Left forelimb (tissue), 1 donor: ENCODE measurements around the gene NLK.
"Not testable (repeated sequence)": the region's sequence is repeated elsewhere in the genome, so short reads cannot be mapped to it uniquely, and the experiment has no call there.

ENCODE experiments used
- DNase-seq: peaks from one replicate; pipeline ENCODE4 v3.0.0-alpha.2; 2018; ENCODE audit warnings: low spot score

The NLK gene

DNA sequence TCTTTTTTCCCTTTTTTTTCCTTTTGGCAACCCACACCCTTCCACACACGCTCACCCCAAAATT is at the start of gene NLK:
NLK (plus strand) TSS at position 21 of the 64 bp plus-strand sequence. CDS start 197 bp downstream, outside the sequence.
- DNase-seq, result no peak

DNA sequence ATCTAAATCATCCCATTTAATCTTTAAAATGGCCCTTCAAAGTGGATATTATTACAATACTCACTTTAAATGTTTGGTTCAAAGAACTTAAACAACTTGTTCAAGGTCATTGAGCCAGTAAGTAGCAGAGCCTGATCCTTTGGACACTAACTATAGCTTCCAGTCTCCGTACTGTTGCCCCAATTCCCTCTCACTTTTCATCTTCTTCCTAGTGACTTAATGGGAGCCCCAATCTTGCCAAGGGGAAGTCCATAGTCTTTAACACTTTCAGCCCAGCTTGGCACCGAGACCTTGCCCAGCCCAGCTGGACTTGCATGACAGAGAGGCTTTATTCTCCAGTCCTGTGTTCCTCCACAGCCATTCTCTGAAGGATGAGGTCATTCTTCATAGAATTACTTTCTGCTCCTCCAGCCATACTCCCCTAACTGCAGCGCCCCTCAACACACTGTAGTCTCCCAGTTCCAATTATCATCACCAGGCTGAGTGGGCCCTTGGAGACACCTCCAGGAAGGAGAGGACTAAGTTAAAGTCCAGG is 49.2 kb upstream of the NLK start:
- no peak for DNase-seq

DNA sequence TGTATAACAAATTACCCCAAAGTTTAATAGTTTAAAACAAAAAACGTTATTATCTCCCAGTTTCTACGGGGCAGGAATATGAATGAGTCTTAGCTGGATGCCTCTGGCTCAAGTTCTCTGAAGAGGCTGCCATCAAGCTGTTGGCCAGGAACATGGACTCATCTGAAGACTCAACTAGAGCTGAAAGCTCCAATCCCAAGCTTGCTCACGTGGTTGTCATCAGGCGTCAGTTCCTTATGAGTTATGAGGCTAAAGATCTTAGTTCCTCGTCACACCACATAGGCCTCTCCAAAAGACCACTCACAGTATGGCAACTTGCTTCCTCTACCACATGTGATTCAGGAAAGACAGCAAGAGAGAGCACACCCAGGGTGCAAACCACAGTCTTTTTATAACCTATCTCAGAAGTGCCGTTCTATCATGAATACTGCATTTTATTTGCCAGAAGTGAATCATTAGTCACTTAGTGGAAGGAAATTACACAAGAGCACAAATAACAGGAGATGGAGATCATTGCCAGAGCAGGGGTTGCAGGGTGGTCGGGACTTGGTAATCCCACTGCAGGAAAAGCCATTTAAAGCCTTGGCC is 48.7 kb upstream of the NLK start:
- no peak for DNase-seq

DNA sequence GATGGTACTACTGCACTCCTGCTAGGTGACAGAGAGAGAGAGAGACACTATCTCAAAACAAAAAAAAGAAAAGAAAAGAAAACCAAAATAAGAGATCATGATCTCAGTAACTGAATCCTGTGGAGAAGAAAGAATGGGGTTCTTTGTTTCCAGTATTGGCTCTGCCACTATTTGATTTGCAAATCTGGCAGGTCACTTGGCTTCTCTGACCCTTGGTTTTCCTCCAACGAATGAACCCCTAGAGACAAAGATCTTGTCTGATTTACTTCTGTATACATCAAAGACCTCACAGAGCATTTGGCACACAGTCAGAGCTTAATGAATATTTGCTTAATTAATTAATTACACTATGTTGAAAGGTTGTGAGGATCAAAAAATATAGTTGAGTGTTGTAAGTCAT is 47.9 kb upstream of the NLK start:
- no peak for DNase-seq

DNA sequence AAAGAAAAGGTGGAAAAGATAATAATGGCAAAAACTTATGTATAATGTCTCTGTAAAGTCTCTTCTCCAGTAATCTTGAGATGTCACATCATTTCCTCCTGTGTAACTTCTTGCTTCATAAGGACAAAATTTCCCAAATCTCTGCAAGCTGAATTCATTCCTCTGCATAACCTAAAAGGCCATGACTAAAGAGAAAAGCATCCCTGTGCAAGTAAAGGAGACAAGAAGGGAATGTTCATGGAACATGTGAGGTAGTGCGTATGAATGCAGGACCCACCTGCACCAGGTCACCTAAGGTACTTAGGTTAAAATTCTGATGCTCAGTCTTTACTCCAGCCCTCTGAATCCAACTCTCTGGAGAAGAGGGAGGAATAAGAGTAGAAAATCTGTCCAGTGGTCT is 46.9 kb upstream of the NLK start:
- no peak for DNase-seq

DNA sequence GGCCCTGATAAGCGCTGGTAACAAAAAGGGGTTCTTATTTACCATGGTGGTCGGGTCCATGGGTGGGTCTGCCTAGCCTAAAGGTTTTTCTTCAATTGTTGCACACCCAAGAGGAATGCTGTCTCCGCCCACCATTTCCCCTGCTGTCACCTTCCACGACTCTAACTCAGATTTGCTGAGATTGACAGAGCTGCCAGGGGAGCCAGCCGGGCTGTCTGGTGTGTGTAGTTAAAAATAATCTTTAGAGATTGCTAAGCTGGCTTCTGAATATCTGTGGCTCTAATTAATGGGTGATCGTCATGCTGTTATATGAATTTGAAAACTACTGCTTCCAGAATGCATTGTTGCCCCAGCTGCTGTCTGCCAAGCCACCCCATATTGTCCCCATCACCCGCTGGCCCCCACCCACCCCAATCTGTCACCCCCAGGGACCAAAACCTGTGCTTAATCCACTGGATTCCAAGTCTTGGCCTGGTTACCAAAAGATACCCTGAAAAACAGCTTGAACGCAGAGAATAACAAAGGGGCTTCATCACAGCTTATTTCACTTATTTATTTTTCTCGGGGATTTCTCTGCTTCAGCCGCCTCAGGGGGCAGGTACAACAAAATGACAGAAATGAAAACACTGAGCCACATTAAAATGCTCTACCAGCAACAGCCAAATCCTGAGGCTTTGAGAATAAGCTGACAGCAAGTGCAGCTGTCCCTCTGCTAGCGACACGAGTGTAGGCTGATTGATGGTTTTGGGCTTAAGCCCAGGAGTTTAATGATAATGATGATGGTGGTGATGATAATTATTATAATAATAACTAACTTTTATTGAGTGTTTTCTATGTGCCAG is 46.1 kb upstream of the NLK start:
- no peak for DNase-seq

DNA sequence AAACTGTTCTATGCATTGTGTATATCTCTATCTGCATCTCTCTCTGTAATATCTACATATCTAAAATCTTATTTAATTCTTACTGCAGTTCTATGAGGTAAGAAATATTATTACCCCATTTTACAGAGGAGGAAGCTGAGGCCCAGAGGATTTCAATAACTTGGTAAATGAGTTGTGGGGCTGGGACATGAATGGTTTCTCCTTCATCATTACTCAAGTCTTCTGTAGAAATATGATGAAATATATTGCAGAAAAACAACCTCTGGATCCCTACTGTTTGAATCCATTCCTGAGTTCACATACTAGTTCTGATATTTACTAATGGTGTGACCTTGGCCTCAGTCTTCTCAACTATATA is 45.5 kb upstream of the NLK start:
- no peak for DNase-seq

DNA sequence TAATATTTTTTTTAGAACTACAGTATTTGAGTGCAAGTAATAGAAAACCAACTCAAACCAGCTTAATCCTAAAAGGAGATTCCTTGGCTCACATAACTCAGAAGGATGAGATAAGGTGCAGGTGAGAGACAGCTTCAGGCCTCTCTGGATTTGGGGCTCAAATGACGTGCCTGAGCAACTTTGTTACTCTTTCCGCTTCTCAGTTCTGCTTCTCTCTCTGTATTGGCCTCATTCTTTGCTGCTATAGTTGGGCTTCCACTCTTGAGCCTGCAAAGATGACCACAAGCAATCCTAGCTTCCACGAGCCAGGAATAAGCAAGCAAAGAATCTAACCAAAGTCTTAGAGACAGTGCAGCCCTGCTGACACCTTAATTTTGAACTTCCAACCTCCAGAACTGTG is 45.0 kb upstream of the NLK start:
- no peak for DNase-seq

DNA sequence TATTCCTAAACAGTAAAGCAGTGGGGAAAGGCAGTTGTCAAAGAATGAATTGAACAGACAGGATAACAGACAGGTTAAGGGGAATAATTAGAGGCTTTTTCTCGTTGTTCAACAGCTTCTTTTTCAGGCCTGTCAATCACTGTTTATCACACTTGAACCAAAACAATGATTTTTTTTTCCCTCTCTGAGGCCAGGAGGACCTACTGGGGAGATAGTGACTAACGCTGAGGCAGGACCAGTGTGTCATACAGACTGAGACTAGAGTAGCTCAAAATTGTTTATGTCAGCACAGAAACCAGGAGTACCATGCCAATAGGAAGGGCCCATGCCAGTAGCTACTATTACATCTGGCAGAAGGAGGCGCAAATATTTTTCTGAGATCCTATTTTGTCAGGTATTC is 41.3 kb upstream of the NLK start:
- no peak for DNase-seq

DNA sequence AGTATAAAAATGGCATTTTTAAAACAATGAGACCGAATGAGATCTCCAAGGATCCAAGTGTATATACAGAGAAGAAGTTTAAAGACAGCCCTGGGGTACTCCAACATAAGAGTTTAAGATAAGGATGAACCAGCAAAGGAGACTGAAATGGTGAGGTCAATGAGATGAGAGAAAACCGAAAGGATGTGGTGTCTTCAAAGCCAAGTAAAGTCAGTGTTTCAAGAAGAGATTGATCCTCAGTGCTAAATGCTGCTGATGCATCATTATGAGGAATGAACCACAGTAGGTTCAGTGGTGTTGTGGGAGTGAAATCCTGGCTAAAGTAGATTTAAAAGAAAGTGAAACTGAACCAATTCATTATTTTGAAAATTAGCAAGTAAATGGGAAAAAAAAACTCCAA is 38.1 kb upstream of the NLK start:
- no peak for DNase-seq

DNA sequence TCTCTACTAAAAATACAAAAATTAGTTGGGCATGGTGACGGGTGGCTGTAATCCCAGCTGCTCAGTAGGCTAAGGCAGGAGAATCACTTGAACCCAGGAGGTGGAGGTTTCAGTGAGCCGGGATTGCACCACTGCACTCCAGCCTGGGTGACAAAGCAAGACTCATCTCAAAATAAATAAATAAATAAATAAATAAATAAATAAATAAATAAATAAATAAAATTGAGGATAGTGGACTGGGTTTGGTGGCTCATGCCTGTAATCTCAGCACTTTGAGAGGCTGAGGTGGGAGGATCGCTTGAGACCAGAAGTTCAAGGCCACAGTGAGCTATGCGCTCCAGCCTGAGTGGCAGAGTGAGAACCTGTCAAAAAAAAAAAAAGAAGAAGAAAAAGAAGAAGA is 34.6 kb upstream of the NLK start:
- not testable (repeated sequence) for DNase-seq

DNA sequence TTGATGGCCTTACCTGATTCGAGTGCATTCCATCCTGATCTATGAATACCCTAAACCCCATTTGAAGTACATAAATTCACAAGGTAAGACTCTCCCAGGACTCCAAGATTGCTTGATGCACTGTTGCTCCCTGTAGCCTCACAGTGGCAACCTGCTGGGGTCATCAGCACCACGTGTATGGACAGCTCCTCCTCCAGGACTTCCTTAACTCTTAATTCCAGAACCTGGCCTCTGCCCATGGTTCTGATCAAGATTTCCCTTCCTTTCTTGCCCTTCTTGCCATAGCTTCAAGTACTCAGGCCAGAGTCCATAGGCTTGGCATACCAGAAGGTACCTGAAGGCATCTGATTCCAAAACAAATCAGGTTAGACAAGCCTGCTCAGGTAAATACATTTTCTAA is 34.0 kb upstream of the NLK start:
- DNase-seq, result no peak

DNA sequence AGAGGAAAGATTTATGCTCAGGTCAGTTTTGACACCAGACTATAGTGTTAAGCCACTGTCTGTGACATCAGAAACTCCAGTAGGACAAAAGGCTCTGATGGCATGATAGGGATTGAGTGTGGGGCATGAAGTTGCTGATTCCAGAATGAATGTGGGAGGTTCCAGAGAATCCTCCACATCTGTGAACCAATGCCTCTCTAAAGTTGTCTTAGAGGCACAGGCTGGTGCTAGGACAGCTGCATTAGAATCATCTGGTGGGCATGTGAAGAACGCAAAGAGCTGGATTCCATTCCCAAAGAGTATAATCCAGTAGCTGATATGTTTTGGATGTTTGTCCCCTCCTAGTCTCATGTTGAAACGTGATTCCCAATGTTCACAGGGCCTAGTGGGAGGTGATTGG is 32.1 kb upstream of the NLK start:
- DNase-seq, result no peak

DNA sequence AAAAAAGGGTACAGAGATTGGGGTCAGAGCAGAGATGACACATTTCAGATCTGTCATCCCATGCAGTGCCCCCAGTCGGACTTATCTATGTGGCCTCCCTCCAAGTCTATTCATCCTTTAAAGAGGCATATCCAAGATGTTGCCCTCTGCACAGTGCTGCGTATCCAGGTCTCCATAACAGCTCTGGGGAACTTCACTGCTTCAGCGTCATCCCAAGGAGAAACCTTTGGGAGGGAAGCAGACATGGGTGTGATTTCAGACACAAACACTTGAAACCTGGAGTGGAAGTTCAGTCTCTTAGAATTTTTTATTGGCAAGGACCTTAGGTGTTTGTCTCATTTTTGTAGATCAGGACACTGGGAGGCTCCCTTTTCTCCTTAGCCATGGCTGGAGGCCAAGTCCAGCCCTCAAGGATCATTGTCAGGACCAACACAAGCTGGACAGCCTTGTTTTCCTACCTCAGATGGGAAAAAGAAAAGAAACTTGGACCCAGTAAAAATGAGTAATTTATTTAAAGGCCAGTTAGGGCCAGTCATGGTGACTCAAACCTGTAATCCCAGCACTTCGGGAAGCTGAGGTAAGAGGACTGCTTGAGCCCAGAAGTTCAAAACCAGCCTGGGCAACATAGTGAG is 23.9 kb upstream of the NLK start:
- no peak for DNase-seq

DNA sequence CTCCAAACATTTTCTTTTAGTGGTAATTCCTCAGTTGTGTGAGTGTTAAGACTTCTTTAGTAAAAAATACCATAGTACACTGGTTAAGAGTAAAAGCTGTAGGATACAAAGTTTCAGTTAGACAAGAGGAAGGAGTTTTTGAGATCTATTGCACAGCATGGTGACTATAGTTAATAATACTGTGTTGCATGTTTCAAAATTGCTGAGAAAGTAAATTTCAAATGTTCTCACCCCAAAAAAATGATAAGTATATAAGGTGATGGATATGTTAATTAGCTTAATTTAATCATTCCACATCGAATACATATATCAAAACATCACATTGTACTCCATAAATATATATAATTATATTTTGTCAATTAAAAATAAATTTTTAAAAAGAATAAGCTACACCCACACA is 22.0 kb upstream of the NLK start:
- DNase-seq, result no peak

DNA sequence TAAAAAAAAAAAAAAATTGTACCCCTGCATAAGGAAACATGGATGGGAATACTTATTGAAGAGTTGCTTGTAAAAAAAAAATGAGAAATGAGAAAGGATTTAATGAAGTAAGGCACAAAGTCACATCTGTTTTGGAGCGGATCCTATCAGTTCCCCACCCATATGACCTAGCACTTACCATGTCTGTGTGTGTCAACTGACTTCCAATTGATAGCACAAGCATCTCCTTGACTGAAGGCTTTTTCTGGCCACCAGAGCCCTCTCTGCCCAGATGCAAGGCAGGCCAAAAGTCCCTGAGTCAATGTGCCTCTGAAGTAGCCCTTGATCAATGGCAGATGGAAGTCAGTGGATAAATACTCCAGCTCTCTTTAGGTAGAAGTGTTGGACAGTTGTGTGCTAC is 13.4 kb upstream of the NLK start:
- no peak for DNase-seq

DNA sequence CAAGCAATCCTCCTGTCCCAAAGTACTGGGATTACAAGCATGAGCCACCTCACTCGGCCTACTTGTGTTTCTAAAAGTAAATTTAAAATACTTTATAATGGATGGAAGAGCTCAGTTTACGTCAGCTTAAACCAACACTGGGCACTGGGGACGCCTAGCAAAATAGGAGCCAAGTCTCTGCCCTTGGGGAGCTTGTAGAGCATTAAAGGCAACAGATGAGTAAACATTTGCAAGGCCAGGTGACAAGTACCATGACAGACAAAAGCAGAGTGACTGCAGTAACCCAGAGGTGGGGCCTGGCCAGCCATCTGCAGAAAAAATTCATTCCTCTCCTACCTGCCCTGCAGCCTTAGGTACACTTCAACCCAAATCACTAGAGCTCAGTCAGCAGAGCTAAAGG is 12.1 kb upstream of the NLK start:
- DNase-seq, result no peak

DNA sequence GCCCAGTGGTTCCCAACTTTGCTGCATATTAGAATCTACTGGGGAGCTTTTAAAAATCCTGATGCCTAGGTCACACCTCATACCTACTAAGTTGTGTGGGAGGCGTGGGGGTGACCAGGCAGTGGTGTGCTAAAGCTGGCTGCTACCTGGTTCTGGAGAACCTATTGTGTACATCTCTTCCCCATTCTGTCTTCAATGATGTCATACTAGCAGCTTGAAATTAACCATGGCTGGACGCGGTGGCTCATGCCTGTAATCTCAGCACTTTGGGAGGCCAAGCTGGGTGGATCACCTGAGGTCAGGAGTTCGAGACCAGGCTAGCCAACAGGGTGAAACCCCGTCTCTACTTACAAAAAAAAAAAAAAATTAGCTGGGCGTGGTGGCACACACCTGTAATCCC is 11.3 kb upstream of the NLK start:
- no peak for DNase-seq

DNA sequence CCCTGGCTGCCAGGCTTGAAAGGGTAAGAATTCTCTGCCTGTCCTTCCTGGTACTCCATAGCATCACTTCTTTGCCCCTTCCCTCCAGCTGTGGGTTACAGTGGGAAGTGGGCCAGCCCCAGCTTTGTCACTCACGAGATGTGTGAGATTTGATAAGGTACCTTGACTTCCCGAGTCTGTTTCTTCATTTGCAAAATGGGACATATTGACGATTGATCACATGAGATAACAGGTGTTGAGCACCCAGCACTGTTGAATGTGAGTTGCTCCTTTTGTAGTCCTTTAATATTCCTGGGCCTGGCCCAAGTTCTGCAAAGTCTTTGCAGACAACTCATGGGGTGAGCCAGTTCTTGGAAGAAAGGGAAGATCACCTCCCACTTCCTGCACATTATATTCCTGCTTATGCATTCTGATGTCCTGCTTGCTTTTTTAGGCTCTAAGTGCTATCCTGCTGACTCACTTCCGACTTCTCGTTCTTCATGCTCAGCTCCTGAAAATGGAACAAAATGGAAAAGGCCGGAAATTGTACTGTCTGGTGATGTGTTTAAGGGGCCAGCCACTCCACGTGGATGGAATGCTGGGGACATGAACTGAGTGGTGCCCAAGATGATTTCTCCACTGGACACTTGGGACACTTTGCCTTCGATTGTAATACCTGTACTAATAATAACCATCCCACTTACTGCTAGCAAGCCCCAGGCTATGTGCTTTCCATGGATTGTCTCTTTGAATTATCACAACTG is 8.3 kb upstream of the NLK start:
- DNase-seq, result no peak

DNA sequence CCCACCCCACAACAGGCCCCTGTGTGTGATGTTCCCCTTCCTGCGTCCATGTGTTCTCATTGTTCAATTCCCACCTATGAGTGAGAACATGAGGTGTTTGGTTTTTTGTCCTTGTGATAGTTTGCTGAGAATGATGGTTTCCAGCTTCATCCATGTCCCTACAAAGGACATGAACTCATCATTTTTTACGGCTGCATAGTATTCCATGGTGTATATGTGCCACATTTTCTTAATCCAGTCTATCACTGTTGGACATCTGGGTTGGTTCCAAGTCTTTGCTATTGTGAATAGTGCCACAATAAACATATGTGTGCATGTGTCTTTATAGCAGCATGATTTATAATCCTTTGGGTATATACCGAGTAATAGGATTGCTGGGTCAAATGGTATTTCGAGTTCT is 7.0 kb upstream of the NLK start:
- DNase-seq, result not testable (repeated sequence)

DNA sequence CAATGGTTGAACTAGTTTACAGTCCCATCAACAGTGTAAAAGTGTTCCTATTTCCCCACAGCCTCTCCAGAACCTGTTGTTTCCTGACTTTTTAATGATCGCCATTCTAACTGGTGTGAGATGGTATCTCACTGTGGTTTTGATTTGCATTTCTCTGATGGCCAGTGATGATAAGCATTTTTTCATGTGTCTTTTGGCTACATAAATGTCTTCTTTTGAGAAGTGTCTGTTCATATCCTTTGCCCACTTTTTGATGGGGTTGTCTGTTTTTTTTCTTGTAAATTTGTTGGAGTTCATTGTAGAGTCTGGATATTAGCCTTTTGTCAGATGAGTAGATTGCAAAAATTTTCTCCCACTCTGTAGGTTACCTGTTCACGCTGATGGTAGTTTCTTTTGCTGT is 6.6 kb upstream of the NLK start:
- DNase-seq, result not testable (repeated sequence)

DNA sequence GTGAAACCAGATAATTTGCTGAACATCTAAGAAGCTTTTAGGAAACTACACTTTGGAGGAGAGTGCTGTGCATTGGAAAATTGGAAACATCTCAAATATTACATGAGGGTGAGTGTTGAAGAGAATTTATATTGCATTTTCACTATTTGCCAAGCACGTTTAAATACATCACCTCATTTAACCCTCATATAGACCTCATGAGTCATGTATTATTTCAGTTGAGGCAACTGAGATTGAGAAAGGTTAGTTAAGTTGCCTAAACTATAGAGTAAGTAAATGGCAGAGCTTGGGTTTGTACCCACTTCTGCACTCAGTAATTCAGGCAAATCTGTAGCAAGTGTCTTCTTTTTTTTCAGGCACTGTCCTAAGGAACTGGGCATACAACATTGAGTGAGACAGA is 3.7 kb upstream of the NLK start:
- no peak for DNase-seq

DNA sequence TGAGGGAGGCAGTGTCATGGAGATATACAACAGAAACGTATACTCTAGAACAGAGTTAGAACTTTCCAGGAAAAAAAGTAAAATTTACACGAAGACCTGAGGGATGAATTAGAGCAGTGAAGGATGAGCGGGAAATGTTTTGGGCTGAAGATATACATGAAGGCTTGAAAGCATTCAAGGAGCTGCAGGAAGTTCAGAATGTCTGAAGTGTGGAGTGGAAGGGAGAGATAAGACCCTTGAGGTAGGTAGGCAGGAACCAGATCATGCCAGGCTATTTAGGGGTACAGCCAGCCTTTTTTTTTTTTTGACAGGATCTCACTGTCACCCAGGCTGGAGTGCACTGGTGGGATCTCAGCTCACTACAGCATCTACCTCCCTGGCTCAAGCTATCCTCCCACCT is 3.2 kb upstream of the NLK start:
- DNase-seq, result no peak
